ENCODE measurements around the gene CDNF.

- no peak for TF ChIP-seq TAF1 (IDR thresholded peaks at IDR 0.05; ENCODE audit: low read depth, low read length)
- no peak for TF ChIP-seq POLR2A (IDR thresholded peaks at IDR 0.05; ENCODE audit: low read depth, low read length)
- no peak for TF ChIP-seq POLR2AphosphoS5 (IDR thresholded peaks at IDR 0.05; ENCODE audit: low read depth, low read length)
- peak; percentile 53 for TF ChIP-seq SPI1 (IDR thresholded peaks at IDR 0.05; ENCODE audit: low read depth, low read length)
- no peak for TF ChIP-seq PAX5 (IDR thresholded peaks at IDR 0.05; ENCODE audit: insufficient read depth, low read length, severe bottlenecking)
Observed at GRCh38 chr10:14858338-14858960, 20.6 kb upstream of the CDNF start.

All from GM12891 (cell line).